Nephron progenitor cell (in vitro differentiated cells): Measurements from ENCODE around the gene MYO1D.

Source experiments
- DNase-seq: peaks from one replicate; pipeline ENCODE4 v3.0.0; 2021
- H3K27ac Mint-ChIP-seq: 2 replicates; pipeline ENCODE4 v1.8.0; 2021; ENCODE audit warnings: mild to moderate bottlenecking, moderate library complexity, mixed read lengths
- H3K27me3 Mint-ChIP-seq: 2 replicates; pipeline ENCODE4 v1.8.0; 2021; ENCODE audit warnings: mild to moderate bottlenecking, low read depth, mixed read lengths; ENCODE audit not compliant: poor library complexity
- H3K36me3 Mint-ChIP-seq: 2 replicates; pipeline ENCODE4 v1.8.0; 2021; ENCODE audit warnings: low read depth, mixed read lengths
- H3K4me1 Mint-ChIP-seq: 2 replicates; pipeline ENCODE4 v1.8.0; 2021; ENCODE audit warnings: mixed read lengths
- H3K4me3 Mint-ChIP-seq: 2 replicates; pipeline ENCODE4 v1.8.0; 2021; ENCODE audit warnings: mild to moderate bottlenecking, moderate library complexity, mixed read lengths
- H3K9me3 Mint-ChIP-seq: 2 replicates; pipeline ENCODE4 v1.8.0; 2021; ENCODE audit warnings: mild to moderate bottlenecking, moderate library complexity, mixed read lengths
- TF ChIP-seq, protein P1 (sequence below): fragments of 200-600 bp; sonication (generic); IDR thresholded peaks from 2 replicates; pipeline ENCODE4 v1.5.0; 2021; ENCODE audit warnings: antibody characterized with exemption

The MYO1D gene

DNA sequence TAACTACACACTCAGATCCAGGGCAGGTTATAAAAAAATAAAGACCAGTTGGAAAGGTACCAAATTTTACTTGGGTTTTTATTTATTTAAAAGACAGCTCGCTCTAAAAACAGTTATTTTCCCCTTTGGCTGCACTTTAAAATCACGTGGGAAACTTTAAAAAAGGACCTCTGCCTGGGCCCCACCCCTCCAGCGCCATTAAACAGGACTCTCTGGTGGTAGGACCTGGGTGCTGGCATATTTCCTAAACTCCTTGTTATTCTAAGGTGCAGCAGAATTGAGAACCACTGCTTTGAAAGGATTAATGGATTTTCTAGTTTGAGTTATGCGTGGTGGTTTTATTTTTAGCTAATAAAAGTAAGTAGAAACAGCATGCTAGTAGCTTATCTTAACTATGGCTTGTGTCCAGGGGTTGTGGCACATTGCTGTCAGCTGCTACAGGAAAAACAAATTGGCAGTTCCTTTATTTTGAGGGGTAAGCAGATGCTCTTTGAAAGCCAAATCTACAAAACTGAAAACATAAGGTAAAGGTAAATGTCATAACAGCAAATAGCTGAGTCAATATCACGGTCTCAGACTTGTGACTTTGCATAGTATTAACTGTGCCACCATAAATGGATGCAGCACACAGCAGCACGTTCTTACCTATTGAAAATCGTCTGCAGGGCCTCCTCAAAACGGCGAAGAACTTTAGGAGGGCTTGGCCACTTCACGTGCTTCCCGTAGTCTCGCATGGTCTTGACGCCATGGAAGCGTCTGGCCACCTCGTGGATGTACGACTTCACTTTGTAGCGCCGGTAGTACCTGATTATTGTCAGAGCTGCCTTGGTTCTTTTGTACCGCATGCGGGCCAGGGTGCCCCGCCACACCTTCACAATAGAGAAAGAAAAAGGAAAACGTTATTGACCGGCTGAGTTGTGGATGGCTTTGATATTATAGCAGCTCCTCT lies 218.2 kb downstream of the MYO1D start:
- H3K4me3 Mint-ChIP-seq, result no peak overlapping the region
- H3K36me3 Mint-ChIP-seq, result peaks cover 4% of the 10 kb centered on the region
- no peak overlapping the region for H3K27ac Mint-ChIP-seq
- H3K4me1 Mint-ChIP-seq, result peaks cover 31% of the 10 kb centered on the region
- no peaks in the 10 kb centered on the region for H3K27me3 Mint-ChIP-seq
- H3K9me3 Mint-ChIP-seq, result no peaks in the 10 kb centered on the region
- no peak for DNase-seq
- TF ChIP-seq, protein P1, sequence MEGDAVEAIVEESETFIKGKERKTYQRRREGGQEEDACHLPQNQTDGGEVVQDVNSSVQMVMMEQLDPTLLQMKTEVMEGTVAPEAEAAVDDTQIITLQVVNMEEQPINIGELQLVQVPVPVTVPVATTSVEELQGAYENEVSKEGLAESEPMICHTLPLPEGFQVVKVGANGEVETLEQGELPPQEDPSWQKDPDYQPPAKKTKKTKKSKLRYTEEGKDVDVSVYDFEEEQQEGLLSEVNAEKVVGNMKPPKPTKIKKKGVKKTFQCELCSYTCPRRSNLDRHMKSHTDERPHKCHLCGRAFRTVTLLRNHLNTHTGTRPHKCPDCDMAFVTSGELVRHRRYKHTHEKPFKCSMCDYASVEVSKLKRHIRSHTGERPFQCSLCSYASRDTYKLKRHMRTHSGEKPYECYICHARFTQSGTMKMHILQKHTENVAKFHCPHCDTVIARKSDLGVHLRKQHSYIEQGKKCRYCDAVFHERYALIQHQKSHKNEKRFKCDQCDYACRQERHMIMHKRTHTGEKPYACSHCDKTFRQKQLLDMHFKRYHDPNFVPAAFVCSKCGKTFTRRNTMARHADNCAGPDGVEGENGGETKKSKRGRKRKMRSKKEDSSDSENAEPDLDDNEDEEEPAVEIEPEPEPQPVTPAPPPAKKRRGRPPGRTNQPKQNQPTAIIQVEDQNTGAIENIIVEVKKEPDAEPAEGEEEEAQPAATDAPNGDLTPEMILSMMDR, result no peak

GRCh38 chr17:32656886-32657285 lies 220.0 kb downstream of the MYO1D start:
- Mint-ChIP-seq H3K27me3 (no peaks in the 10 kb centered on the region), H3K4me1 (peaks cover 33% of the 10 kb centered on the region)

GRCh38 chr17:32654324-32654723 lies 222.6 kb downstream of the MYO1D start:
- H3K4me1 Mint-ChIP-seq, result peaks cover 29% of the 10 kb centered on the region
- H3K27ac Mint-ChIP-seq, result no peak overlapping the region
- H3K36me3 Mint-ChIP-seq, result peaks cover 40% of the 10 kb centered on the region
- no peaks in the 10 kb centered on the region for H3K27me3 Mint-ChIP-seq
- H3K9me3 Mint-ChIP-seq, result peaks cover 29% of the 10 kb centered on the region
- DNase-seq, result no peak
- H3K4me3 Mint-ChIP-seq, result no peak overlapping the region
- TF ChIP-seq, protein P1, result no peak

More at GRCh38 chr17:32656886-32657285, 220.0 kb downstream of the MYO1D start:
- no peak for DNase-seq
- TF ChIP-seq, protein P1, result no peak
- H3K9me3 Mint-ChIP-seq, result peaks cover 6% of the 10 kb centered on the region
- no peak overlapping the region for H3K4me3 Mint-ChIP-seq
- no peak overlapping the region for H3K27ac Mint-ChIP-seq
- peaks cover 16% of the 10 kb centered on the region for H3K36me3 Mint-ChIP-seq

DNA sequence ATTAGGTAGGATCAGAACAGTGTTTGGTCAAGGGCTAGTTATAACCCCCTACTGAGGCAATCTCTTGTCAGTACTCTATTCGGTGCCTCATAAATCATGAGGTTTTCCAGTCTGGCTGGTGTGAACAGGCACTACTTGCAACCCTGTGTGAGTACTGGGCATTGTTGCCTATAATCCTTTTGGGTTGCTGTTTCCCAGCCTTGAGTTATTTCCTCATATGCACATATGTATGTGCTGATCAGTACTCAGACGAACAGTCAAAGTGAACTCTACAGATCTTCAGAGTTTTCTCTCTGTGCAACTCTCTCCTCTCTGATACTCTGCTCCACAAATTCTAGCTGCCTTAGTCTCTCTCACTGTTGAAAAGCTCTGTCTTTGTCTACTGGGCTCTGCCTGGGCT lies 225.8 kb downstream of the MYO1D start:
- H3K4me1 Mint-ChIP-seq, result peaks cover 21% of the 10 kb centered on the region
- H3K9me3 Mint-ChIP-seq, result peaks cover 40% of the 10 kb centered on the region
- H3K27ac Mint-ChIP-seq, result no peak overlapping the region
- H3K4me3 Mint-ChIP-seq, result no peak overlapping the region
- DNase-seq, result no peak
- peaks cover 52% of the 10 kb centered on the region for H3K36me3 Mint-ChIP-seq
- TF ChIP-seq, protein P1, result no peak
- no peaks in the 10 kb centered on the region for H3K27me3 Mint-ChIP-seq

- TF ChIP-seq, protein P1, result no peak
- H3K4me1 Mint-ChIP-seq, result peaks cover 5% of the 10 kb centered on the region
- H3K9me3 Mint-ChIP-seq, result peaks cover 45% of the 10 kb centered on the region
- peaks cover 56% of the 10 kb centered on the region for H3K36me3 Mint-ChIP-seq
- no peak overlapping the region for H3K27ac Mint-ChIP-seq
- DNase-seq, result no peak
- H3K4me3 Mint-ChIP-seq, result no peak overlapping the region
- H3K27me3 Mint-ChIP-seq, result no peaks in the 10 kb centered on the region
Measured at GRCh38 chr17:32648450-32648849, 228.5 kb downstream of the MYO1D start.
